ENCODE results near the gene ALG12. TPM values are rescaled to one million over a fixed set of nuclear protein-coding genes. Genes with fewer than 3 reads are reported as not detected.

Gene ALG12
- total and polyA plus RNA-seq, 2 of the 13 experiments (the other 11 are each of a cell fraction or from before 2014, with no cell fraction given): 7.8 to 15.8 TPM

GRCh38 chr22:49942565-49943404, 24.5 kb upstream of the ALG12 start (continued):
- TF ChIP-seq AFF4 (CRISPR knock-in tag; IDR thresholded peaks at IDR 0.05) (peak; percentile 72; the same call in 1 of the 2 replicates), SSRP1 (CRISPR knock-in tag; IDR thresholded peaks at IDR 0.05) (0 out of 2 replicates have a peak, but pooled peaks have one; percentile 57), ZKSCAN1 (IDR thresholded peaks at IDR 0.05; ENCODE audit: low read length) (no peak), ZNF652 (CRISPR knock-in tag; IDR thresholded peaks at IDR 0.05; ENCODE audit: borderline replicate concordance, low read depth) (no peak), ETV6 (CRISPR knock-in tag; conservative IDR thresholded peaks at IDR 0.05) (no peak), ZNF589 (CRISPR knock-in tag; conservative IDR thresholded peaks at IDR 0.05) (0 out of 2 replicates have a peak, but pooled peaks have one; percentile 56), KDM5A (IDR thresholded peaks at IDR 0.05; ENCODE audit: borderline replicate concordance, low read length) (no peak), ZNF24 (IDR thresholded peaks at IDR 0.05) (peak; percentile 99), TMF1 (CRISPR knock-in tag; IDR thresholded peaks at IDR 0.05; ENCODE audit: low read depth) (no peak), FIP1L1 (IDR thresholded peaks at IDR 0.05; ENCODE audit: borderline replicate concordance, insufficient read depth, low read depth, low read length) (no peak), ZNF318 (CRISPR knock-in tag; IDR thresholded peaks at IDR 0.05) (no peak), ZNF605 (CRISPR knock-in tag; IDR thresholded peaks at IDR 0.05) (no peak; the same call in 1 of the 2 replicates), ZNF446 (CRISPR knock-in tag; IDR thresholded peaks at IDR 0.05) (no peak), ZNF629 (CRISPR knock-in tag; conservative IDR thresholded peaks at IDR 0.05) (0 out of 2 replicates have a peak, but pooled peaks have one; percentile 13), ZNF761 (CRISPR knock-in tag; conservative IDR thresholded peaks at IDR 0.05) (peak; percentile 51; the same call in 1 of the 2 replicates), ZNF331 (CRISPR knock-in tag; IDR thresholded peaks at IDR 0.05) (peak; percentile 58), POLR2G (IDR thresholded peaks at IDR 0.05; ENCODE audit: low read depth, low read length) (peak; percentile 70), ATF7-NPFF (CRISPR knock-in tag; IDR thresholded peaks at IDR 0.05; ENCODE audit: low read depth) (peak; percentile 38; the same call in 1 of the 2 replicates)
